ENCODE measurements around the gene IRF1. TPM values are rescaled to one million over a fixed set of nuclear protein-coding genes. Genes with fewer than 3 reads are reported as not detected.

Gene IRF1
- total RNA-seq, 1 experiment from 2014 or later, result 4.0 TPM

GRCh38 chr5:132461569-132462070 is 29.0 kb downstream of the IRF1 start:
- no peak for DNase-seq (ENCODE audit: low spot score)

GRCh38 chr5:132460846-132461568 is 29.6 kb downstream of the IRF1 start:
- no peak for DNase-seq (ENCODE audit: low spot score)

- DNase-seq (ENCODE audit: low spot score), result peak; percentile 47
Observed at GRCh38 chr5:132459983-132460838, 30.4 kb downstream of the IRF1 start.

- peak; percentile 96 for DNase-seq (ENCODE audit: low spot score)
Observed at GRCh38 chr5:132459031-132459982, 31.3 kb downstream of the IRF1 start.

- peak; percentile 80 for DNase-seq (ENCODE audit: low spot score)
Observed at GRCh38 chr5:132458651-132459030, 31.9 kb downstream of the IRF1 start.

- DNase-seq (ENCODE audit: low spot score), result no peak
Observed at GRCh38 chr5:132458226-132458560, 32.4 kb downstream of the IRF1 start.

- no peak for DNase-seq (ENCODE audit: low spot score)
Observed at GRCh38 chr5:132457371-132458225, 33.0 kb downstream of the IRF1 start.

GRCh38 chr5:132456987-132457361 is 33.6 kb downstream of the IRF1 start:
- DNase-seq (ENCODE audit: low spot score), result no peak

- DNase-seq (ENCODE audit: low spot score), result no peak
Observed at GRCh38 chr5:132456296-132456986, 34.1 kb downstream of the IRF1 start.

GRCh38 chr5:132455614-132456115 is 34.9 kb downstream of the IRF1 start:
- DNase-seq (ENCODE audit: low spot score), result no peak

GRCh38 chr5:132454361-132454760 is 36.2 kb downstream of the IRF1 start:
- DNase-seq (ENCODE audit: low spot score), result no peak

GRCh38 chr5:132451387-132451786 is 39.2 kb downstream of the IRF1 start:
- DNase-seq (ENCODE audit: low spot score), result no peak

GRCh38 chr5:132449060-132449459 is 41.5 kb downstream of the IRF1 start:
- DNase-seq (ENCODE audit: low spot score), result no peak

- DNase-seq (ENCODE audit: low spot score), result no peak
Observed at GRCh38 chr5:132447196-132447595, 43.4 kb downstream of the IRF1 start.

- DNase-seq (ENCODE audit: low spot score), result no peak
Observed at GRCh38 chr5:132446621-132447020, 44.0 kb downstream of the IRF1 start.

- DNase-seq (ENCODE audit: low spot score), result no peak
Observed at GRCh38 chr5:132445930-132446329, 44.6 kb downstream of the IRF1 start.

- DNase-seq (ENCODE audit: low spot score), result no peak
Observed at GRCh38 chr5:132445640-132445923, 45.0 kb downstream of the IRF1 start.

GRCh38 chr5:132444841-132445639 is 45.5 kb downstream of the IRF1 start:
- no peak for DNase-seq (ENCODE audit: low spot score)

- no peak for DNase-seq (ENCODE audit: low spot score)
Observed at GRCh38 chr5:132444061-132444460, 46.5 kb downstream of the IRF1 start.

Data from A172 (cell line).